ENCODE measurements around the gene OAS3. TPM values are rescaled to one million over a fixed set of nuclear protein-coding genes. Genes with fewer than 3 reads are reported as not detected.
A peak's percentile ranks its signal among the peaks of the same experiment; 100 is the strongest.

The OAS3 gene
- total and polyA plus RNA-seq, 9 of the 15 experiments (the other 6 are each of a cell fraction or from before 2014, with no cell fraction given): 0.21 to 2.0 (median 0.83) TPM

DNA sequence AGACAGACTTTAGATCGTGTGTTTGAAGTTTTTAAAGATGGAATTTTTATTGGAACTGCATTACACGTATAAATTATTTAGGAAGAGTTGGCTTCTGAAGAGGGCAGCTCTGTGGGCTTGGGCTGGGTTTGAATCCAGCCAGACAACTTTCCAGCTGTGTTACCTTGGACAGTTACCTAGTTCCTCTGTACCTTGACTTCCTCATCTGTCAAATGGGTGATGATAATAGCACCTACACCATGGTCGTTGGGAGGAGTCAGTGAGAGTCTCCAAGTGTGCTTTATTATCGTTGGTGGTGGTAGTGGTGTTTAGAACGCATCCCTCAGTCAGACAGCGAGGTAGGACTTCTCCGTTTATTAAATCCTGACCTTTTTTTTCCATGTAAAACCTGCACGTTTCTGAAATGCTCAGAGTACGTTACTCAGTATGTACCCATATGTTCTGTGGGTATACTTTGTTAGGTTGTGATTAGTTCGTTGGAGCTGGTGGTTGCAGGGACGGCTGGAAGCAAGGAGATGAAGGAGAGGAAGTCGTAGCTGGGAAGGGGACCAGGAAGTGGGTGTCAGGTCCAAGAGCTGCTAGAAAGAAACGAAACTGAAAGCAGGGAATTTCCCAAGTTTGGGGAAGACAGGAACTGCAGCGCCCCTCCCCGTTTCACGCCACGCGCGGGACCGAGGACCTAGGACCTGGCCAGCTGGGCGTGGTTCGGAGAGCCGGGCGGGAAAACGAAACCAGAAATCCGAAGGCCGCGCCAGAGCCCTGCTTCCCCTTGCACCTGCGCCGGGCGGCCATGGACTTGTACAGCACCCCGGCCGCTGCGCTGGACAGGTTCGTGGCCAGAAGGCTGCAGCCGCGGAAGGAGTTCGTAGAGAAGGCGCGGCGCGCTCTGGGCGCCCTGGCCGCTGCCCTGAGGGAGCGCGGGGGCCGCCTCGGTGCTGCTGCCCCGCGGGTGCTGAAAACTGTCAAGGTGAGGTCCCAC lies at the start of gene OAS3 (continued):
- TF ChIP-seq, protein P1, sequence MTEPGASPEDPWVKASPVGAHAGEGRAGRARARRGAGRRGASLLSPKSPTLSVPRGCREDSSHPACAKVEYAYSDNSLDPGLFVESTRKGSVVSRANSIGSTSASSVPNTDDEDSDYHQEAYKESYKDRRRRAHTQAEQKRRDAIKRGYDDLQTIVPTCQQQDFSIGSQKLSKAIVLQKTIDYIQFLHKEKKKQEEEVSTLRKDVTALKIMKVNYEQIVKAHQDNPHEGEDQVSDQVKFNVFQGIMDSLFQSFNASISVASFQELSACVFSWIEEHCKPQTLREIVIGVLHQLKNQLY (CRISPR knock-in tag; conservative IDR thresholded peaks at IDR 0.05): no peak
- TF ChIP-seq CXXC5 (CRISPR knock-in tag; IDR thresholded peaks at IDR 0.05): peak; percentile 62
- TF ChIP-seq GABPB1 (CRISPR knock-in tag; IDR thresholded peaks at IDR 0.05): peak; percentile 54; the same call in 1 of the 2 replicates
- TF ChIP-seq, protein P2, sequence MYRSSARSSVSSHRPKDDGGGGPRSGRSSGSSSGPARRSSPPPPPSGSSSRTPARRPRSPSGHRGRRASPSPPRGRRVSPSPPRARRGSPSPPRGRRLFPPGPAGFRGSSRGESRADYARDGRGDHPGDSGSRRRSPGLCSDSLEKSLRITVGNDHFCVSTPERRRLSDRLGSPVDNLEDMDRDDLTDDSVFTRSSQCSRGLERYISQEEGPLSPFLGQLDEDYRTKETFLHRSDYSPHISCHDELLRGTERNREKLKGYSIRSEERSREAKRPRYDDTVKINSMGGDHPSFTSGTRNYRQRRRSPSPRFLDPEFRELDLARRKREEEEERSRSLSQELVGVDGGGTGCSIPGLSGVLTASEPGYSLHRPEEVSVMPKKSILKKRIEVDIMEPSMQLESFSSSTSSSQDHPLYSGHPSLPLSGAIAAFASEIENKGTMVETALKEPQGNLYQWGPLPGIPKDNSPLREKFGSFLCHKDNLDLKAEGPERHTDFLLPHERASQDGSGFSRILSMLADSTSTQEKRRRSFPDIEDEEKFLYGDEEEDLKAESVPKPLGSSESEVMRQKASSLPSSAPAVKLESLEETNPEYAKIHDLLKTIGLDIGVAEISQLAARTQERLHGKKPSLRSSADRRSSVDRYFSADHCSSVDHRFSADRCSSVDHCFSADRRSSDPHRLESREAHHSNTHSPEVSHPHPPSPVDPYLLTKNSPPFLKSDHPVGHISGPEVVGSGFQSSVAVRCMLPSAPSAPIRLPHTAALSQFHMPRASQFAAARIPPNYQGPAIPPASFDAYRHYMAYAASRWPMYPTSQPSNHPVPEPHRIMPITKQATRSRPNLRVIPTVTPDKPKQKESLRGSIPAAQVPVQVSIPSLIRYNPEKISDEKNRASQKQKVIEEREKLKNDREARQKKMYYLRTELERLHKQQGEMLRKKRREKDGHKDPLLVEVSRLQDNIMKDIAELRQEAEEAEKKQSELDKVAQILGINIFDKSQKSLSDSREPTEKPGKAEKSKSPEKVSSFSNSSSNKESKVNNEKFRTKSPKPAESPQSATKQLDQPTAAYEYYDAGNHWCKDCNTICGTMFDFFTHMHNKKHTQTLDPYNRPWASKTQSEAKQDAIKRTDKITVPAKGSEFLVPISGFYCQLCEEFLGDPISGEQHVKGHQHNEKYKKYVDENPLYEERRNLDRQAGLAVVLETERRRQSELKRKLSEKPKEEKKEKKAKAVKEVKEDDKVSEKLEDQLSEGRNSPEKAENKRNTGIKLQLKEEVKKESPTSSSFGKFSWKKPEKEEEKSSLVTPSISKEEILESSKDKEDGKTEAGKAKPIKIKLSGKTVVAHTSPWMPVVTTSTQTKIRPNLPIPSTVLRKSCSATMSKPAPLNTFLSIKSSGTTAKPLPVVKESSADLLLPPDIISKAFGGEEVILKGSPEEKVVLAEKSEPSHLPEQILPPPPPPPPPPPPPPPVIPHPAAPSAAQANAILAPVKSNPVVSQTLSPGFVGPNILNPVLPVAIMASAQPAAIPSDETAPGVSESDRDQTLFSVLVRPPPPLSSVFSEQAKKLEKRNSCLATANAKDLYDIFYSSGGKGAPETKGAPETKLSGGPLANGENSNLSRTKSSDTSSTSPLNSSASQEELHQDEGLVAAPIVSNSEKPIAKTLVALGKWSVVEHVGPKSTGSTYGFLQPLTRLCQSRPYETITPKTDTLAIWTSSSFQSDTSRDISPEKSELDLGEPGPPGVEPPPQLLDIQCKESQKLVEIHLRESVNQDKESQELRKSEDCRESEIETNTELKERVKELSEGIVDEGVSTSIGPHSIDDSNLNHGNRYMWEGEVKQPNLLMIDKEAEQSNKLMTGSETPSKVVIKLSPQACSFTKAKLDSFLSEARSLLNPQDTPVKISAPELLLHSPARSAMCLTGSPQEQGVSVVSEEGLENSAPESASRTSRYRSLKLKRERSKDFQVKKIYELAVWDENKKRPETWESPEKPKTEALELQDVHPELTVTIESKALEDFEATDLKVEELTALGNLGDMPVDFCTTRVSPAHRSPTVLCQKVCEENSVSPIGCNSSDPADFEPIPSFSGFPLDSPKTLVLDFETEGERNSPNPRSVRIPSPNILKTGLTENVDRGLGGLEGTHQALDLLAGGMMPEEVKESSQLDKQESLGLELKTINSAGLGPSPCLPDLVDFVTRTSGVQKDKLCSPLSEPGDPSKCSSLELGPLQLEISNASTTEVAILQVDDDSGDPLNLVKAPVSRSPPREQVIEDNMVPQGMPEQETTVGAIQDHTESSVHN (IDR thresholded peaks at IDR 0.05; ENCODE audit: borderline replicate concordance in 1 of 2, low read depth in 1 of 2): peak in 1 of 2 experiments; percentile 85; a peak in 2 of 4 replicates
- 0 out of 2 replicates have a peak, but pooled peaks have one; percentile 10 for TF ChIP-seq RAD51 (IDR thresholded peaks at IDR 0.05; ENCODE audit: borderline replicate concordance, low read depth)
- TF ChIP-seq CEBPG (CRISPR knock-in tag; IDR thresholded peaks at IDR 0.05): 0 out of 2 replicates have a peak, but pooled peaks have one; percentile 2
- TF ChIP-seq CEBPG (tag; conservative IDR thresholded peaks at IDR 0.05 in 1 of 2, IDR thresholded peaks at IDR 0.05 in 1 of 2): no peak
- TF ChIP-seq E2F8 (IDR thresholded peaks at IDR 0.05; ENCODE audit: low read depth, partially characterized antibody): peak; percentile 31
- peak; percentile 80 for TF ChIP-seq L3MBTL2 (IDR thresholded peaks at IDR 0.05)
- peak; percentile 43; the same call in 1 of the 2 replicates for TF ChIP-seq PHF8 (IDR thresholded peaks at IDR 0.05; ENCODE audit: borderline replicate concordance, low read length)
